ENCODE data around the gene TTLL10. TPM values are rescaled to one million over a fixed set of nuclear protein-coding genes. Genes with fewer than 3 reads are reported as not detected.

The TTLL10 gene
- total RNA-seq, 1 experiment from 2014 or later: not detected

DNA sequence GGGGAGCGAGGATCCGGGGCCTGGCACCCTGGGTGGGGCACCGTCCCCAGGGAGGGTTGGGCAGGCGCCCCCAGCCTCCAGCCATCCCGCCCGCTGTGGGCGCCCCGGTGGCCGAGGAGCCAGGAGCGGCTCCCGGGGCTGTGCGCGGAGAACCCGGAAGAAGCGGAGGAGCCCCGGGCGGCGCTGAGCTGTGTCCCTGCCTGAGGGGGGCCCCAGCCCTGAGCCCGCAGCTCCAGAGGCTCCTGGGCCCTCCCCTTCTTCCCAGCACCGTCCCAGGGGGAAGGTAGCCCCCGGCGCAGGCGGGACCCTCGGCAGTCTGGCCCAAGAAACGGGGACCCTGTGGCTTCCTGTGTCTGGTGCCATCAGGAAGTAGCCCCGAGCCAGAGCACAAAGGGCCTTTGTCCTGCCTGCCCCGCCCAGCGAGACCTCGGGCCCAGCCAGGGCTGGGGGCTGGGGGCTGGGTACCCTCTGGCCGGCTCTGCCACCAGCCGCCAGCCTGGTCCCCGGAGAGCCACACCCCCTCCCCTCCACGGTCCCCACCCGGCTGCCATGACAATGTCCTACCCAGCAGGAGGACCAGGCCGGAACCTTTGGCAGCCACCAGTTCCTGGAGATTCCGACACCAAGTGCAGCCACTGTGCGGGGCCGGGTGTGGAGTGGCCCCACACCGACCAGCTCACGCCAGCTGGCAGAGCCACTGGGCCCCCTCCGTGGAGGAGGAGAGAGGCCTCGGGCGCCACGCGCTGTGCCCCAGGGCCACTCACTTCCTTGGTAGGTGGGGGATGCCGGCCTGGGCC is 15.6 kb upstream of the TTLL10 start:
- DNase-seq (ENCODE audit: low spot score): peak; percentile 30

DNA sequence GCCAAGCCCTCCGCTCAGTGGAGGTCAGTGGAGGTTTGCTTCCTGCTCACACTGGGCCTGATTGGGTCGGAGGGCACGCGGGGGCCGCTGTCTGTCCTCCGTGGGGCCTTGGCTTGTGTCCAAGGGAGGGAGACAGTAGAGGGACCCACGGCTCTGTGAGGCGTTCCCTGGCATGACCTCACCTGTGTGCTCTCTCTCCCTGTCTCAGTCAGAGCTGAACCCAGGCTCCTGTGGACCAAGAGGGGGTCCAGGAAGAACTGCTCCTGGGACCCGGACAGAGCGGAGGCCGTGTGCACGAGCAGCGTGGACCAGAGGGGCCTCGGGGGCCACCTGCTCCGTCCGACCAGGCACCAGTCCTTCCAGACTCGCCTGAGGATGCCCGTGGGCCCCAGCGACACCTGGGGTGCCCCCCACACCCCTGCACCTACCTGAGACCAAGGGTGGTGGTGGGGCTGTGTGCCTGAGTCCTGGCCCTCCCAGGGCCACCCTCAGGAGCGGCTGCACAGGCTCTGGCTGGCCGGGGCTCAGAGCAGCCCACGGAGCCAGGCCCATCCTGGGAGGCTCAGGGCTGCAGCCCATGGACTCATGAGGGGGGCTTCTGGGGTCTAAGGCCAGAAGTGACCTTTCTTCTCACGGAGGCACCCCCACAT is 13.3 kb upstream of the TTLL10 start:
- no peak for DNase-seq (ENCODE audit: low spot score)

DNA sequence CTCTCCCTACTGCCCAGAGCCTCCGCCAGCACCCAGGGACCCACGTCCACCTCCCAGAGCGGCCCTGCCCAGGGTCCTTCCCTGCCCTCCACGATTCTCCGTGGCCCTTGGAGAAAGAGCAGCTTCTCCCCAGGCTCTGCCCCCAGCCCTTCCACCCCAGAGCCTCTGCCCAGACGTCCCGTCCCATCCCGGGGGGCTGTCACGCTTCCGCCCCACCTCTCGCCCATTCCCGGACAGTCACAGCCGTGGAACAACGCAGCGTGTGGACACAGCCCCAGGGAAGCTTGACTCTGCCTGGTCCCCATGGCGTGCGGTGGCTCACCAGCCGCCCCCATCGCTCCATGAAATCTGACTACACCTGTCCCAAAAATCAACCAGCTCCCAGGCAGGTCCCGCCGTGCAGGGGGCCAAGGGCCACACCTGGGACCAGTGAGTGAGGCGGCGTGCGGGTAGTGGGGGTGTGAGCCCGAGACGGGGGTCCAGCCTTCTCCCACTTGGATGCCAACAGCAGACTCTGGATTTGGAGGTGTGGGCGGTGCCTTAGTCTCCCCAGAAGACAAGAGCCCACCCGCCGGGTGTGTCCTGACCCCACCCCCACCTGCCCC is 12.5 kb upstream of the TTLL10 start:
- DNase-seq (ENCODE audit: low spot score): no peak

DNA sequence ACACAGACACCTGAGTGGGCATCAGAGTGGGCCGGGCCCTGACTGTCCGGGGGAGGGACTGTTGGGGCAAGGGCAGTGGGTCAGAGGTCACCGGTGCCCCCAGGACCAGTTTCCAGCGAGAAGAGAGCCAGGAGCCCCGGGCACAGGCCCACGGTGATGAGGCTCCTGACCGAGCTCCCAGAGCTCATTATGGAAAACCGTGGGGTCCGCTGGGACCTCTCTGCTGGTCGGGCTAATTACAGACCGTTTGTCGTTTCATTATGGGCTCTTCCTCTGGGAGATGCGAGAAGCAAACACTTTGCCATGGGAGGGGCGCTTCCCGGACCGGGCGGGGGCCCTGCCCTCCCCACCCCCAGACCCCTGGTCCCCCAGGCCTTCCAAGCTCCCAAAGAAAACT is 12.0 kb upstream of the TTLL10 start:
- DNase-seq (ENCODE audit: low spot score): no peak

DNA sequence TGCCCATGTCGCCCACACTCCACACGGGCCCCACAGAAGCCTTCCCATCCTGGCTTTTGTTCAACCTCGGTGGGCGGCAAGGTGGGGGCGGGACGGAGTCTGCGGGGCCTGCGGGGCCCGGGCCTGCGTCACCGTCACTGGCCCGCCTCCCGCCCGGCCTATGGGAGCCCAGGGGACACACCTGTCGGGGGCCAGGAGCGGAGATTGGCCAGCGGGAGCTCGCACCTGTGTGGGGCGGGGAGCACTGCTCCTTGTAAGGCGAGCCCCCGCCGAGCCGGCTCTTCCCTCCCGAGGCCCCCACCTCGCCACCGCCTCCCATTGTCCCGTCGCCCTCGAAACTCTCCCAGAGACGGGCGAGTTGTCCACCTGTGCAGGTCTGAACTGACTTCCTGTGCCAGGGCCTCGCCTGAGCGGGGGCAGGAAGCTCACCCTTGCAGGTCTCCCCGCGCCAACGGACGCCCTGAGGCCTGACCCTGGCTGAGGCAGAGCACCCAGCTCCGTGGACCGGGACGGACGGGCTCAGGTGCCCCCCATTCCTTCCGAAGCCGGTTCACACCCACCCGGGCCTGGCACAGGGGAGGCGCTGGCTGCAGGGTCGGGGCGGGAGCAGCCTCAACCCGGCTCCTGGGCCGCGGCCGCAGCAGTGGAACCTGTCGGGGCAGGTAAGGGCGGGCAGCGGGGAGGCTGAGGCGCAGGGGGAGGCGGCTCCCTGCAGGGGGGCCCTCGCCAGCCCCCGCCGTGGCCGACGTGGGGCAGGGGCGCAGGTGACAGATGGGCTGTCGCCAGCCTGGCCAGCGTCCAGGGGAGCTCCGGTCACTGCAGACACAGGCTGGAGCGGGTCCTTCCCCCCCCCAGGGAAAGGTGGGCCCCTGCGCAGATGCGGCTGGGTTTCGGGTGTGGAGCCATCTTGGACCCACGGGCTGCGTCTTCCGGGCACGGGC is 10.8 kb upstream of the TTLL10 start:
- DNase-seq (ENCODE audit: low spot score): no peak

DNA sequence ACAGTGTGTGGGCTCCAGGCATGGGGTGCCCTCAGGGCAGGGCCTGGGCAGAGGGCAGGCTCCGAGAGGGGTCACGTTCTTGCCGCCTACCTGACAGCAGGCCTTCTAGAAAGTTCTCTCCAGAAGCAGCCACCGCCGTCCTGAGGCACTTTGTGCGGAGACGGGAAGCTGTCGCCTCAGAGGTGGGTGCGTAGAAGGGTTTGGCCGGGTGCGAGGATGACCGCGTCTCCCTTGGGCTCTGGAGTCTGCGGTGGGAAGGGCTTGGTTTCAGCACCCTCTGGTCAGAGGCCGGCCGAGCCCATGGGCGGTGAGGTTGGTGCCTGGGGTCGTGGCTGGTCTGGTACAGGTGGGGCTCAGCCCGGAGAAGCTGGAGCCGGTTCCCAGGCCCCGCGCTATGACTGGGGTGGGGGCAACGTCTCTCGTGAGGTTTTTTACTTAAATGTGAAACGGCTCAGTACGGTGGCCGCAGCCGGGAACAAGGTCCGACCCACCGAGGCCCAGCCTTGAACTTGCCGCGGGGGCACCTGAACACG is 10.1 kb upstream of the TTLL10 start:
- DNase-seq (ENCODE audit: low spot score): no peak

DNA sequence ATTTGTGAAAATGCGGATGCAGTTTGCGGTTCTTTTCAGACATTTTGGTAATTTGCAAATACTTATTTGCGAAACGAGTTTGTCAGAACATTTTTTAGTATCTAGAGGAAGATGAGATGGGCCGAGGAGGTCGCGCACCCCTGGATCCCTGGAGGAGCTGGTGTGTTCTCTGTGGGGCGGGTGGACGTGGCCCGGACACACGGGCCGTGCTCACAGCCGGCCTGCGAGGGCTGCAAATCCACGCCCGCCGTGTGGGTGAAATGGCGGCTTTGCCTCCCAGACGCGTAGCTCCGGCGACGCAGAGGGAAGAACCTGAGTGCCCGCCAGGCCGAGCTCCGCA is 9.3 kb upstream of the TTLL10 start:
- no peak for DNase-seq (ENCODE audit: low spot score)

DNA sequence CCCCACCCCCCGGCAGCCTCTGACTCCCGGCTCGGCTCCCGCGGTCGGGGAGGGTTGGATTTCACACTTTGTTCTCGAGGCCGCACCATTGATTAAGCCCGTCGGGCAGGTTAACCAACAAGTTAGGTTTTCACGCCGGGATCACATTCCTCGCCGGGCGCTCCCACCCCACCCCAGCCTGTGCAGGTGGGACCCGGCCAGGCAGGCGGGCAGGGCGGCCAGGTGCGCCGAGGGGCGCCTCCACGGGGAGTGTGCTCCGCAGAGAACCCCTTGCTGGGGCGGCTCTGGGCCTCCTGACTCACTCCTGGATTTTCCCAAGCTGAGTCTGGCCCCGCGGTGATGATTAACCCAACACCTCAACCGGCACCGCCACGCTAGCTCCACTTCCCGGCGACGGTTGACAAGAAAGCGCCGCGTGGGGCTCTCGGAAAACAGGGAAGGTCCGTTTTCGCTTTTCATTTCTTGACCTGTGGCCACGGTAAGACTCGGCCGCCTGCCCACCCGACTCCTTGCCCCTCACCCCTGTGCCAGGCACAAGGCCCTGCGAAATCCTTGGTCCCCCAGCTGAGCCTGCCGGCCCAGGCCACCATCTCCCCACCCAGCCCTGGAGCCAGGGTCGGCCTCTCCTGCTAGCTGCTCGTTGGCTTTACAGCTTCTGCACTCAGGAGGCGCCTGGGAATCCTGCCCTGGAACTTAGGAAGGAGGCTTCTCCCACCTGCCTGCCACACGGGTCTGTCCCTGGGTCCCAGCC is 8.8 kb upstream of the TTLL10 start:
- DNase-seq (ENCODE audit: low spot score): no peak

DNA sequence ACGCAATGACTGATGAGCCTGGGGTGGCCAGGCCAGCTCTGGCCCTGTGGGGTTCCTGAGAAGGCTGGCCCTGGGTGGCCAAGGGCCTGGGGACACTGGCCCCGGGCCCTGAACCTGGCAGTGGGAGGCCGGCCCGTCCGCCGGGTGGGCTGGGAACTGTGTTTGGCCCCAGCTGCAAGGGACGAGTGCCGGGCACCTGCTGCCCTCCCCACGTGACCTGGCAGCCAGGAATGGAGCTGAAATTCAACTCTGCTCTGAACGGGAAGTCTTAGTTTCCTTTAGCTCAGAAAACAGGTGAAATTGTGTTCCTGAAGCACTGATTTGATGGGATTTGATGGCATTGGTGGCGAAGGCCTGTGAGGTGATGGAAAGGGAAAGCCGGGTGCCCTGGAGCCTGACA is 8.2 kb upstream of the TTLL10 start:
- no peak for DNase-seq (ENCODE audit: low spot score)

DNA sequence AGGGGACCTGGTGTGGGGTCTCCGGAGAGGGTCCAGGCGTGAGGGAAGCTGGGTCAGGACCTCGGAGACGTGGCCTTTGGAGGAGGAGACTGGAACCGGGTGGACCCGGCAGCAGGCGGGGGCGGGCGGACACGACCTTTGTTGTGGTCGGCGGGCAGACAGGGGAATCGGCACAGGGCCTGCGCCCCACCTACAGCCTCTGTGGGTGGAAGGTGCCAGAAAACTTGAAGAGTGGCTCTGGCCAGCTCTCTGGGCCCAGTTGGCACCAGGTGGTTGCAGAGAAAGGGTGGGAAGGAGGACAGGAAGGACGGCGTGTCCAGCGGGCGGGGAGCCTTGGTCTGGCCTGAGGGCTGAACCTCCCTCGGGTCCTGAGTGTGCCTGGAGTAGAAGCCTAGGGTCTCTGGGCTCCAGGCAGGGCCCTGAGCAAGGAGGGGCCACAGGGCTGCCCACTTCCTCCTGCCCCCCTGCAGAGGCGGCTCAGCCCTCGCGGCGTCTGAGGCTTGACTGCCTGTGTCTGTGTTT is 7.7 kb upstream of the TTLL10 start:
- DNase-seq (ENCODE audit: low spot score): no peak

DNA sequence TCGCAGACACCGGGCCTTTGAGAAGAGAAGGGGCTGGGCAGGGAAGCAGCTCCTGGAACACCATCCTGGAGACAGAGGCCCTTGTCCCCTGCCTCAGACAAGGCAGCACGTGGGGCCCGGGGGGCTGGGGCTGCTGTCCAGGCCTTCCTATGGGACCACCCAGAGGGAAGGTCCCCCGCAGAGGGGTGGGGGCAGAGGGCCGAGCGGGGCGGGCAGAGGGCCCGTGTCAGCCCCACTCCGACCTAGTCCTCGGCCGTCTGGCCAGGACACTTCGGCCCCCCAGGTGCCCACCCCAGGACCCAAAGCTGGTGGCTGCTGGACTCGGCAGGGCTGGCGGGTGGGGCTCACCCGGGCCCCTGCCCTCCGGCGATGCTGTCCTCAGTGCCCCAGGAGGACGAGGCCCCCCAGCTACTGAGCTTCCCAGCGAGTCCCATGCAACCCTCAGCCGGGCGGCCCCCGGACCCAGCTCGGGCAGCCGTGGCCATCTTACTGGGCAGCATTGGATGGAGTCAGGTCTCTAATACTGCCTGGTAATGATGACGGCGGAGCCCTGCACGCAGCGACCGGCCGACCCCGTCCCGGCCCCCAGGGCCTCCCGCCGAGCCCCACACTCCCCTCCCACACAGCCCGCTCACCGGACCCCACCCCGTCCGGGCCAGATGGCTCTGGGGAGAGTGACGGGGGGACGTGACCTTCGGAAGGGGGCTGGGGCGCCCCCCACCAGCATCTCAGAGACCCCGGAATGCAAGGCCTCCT is 6.9 kb upstream of the TTLL10 start:
- DNase-seq (ENCODE audit: low spot score): no peak

DNA sequence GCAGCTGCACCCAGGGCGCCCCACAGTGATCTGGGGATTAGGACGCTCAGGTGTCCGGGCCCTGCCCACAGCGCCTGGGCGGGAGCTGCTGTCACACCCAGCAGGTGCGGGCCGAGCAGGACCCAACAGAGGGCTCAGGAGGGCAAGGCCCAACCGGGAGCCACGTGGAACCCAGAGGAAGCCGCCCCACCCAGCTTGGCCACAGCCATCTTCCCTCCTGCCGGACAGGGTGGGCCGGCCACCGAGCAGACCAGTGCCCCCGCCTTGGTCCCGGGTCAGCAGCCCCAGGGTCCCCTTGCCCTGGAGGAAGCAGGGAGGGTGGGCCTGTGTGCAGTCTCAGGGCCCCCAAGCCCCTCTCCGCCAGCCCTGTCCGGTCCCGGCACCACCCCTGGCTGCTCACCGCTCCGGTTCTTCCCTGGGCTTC is 6.3 kb upstream of the TTLL10 start:
- DNase-seq (ENCODE audit: low spot score): no peak

DNA sequence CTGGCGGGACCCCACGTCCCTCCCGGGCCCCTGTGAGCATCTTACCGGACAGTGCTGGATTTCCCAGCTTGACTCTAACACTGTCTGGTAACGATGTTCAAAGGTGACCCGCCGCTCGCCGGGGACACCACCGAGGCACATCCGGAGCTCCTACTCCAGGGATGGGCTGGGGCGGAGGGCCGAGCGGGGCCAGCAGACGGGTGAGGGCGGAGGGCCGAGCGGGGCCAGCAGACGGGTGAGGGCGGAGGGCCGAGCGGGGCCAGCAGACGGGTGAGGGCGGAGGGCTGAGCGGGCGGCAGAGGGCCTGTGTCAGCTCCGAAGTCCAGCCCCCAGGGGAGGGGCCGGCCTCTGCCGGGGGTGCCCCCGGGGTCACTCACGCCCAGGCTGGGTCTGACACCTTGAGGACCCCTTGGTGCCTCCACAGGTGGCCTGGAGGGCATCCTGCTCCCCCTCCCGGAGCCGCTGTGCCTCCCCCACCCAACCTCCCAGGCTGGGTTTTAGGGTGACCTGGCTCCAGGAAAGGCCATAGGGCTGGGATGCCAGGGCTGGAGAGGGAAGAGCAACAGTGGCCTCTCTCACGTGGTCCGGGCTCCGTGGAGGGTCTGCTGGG is 5.7 kb upstream of the TTLL10 start:
- DNase-seq (ENCODE audit: low spot score): no peak

DNA sequence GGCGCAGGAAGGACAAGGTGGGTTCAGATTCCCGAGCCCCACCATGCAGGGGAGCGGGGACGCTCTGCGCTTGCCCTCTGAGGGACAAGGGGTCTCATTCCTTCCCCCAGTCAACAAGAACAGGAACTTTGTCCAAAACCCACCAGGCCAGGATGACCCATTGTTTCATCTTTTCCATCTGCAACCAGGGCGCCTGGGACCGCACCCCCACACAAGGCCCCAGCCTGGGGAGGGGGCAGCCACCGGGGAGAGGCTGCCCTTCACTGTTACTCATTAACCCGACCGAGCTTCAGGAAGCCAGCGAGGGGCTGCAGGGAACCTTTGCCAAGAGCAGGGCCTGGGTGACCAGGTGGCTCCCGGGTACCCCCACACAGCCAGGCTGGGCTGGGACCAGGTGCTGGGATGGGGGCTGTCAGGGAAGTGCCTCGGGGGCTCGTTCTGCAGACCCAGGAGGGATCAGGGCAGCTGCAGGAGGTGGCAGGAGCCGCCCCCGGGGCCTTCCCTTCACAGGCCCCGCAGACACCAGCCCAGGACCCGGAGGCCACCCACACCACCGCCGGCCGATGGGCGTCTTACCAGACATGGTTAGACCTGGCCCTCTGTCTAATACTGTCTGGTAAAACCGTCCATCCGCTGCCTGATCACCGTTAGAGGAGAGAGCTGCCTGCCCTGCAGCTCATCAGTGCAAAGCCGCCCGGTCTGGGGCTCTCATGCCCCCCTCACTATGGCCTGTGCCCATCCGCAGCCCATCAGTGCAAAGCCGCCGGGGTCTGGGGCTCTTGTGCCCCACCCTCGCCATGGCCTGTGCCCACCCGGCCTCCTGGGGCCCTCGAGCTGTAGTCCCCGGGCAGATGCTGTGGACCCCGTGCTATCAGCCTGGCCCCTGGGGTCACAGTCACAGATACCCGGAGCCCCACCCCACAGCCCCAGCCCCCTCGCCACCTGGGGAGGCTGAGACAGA is 4.9 kb upstream of the TTLL10 start:
- DNase-seq (ENCODE audit: low spot score): no peak

DNA sequence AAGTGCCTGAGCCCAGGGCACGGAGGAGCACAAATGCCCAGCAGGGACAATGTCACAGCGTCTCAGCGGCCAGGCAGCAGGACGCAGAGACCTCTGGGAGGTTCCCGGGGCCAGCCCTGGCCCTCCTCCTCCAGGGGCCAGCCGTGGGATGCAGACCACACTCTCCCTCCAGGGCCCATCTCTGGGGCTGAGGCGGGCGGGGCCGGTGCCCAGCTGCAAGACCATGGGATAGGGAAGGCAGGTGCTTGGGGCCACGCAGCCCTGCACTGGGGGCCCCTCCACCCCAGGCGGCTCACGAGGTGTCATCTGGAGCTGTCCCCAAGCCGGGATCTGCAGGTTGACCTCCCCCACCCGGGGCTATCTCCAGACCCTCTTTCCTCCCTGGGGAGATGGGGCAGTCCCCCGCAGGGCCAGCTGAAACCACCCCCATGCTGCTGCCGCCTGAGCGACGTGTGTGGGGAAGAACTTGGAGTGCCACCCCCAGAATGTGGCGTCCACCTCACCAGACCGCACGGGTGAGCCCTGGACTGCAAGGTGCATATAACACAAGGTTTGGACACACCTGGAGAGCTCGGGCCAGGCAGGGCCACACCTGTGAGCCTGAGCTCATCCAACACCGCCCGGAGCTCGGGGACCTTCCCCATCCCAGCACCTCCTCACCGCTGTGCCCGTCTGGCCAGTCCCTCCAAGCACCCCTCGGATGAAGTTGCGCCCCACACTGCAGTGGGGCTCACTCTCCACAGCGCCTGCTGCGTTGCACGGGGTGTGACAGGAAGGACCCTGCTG is 4.1 kb upstream of the TTLL10 start:
- no peak for DNase-seq (ENCODE audit: low spot score)

DNA sequence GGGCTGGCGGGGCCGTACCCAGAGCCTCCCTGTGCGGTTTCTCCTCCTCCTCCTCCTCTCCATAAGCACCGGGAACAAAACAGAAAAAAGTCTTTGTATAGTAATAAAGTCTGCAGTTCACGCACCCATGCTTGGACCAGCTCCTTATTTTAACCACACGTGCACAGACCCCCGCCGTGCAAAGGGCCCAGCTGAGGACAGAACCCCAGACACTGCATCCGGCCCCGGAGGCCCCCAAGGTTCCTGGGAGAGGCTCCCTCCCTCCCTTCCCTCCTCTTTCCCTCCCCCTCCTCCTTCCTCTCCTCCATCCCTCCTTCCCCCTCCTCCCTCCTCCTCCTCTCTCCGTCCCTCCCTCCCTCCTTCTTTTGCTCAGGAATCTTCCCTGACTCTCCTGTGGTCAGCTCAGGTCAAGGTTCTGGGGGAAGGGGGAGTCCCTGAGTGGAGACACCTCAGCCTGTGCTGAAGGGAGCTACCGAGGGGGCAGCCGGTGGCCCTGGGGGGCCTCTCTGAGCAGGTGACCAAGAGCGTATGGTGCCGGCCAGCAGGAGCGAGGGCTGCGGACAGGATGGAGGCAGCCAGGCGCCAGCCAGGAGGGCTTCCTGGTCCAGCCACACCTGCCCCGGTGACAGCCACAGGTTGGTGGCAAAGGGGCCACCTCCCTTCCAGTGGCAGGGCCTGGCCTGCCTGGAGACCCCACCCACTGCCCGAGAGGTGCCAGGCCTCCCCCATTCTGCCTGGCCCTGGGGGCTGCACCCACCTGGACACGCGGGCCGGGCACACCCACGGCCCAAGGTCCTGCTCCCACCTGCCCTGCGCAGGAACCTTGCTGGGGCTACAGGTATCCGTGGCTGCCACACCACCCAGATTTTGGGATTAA is 3.2 kb upstream of the TTLL10 start:
- no peak for DNase-seq (ENCODE audit: low spot score)

DNA sequence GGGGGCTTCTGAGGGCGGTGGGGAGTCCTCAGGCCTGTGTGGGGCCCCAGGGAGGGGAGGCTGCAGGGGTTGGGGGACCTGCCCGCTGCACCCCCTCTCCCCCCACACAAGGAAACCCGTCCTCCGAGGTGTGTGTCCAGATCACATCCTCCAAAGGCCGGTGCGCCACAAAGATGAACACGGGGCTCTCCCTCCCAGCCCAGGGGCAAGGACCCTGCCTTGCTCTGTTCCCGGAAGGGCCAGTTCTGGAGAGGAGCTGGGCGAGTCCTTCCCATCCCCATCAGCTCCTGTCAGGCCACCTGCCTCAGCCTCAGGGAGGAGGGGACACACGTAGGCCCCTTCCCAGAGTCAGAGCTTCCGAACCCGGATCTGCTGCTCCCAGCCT is 2.5 kb upstream of the TTLL10 start:
- DNase-seq (ENCODE audit: low spot score): no peak
